ENCODE measurements around the gene MSL3B.

MSL3B gene

GRCh38 chr2:233871432-233871831, 3.2 kb upstream of the MSL3B start:
- TF ChIP-seq CTCF (conservative IDR thresholded peaks at IDR 0.05) = no peak
- H3K27me3 Mint-ChIP-seq = peaks cover 53% of the 10 kb centered on the region

GRCh38 chr2:233866479-233866878, 1.7 kb downstream of the MSL3B start:
- H3K4me1 Mint-ChIP-seq (ENCODE audit: unreplicated experiment) = peaks cover 4% of the 10 kb centered on the region
- no peak overlapping the region for H3K27ac Mint-ChIP-seq
- H3K27me3 Mint-ChIP-seq = peaks cover 15% of the 10 kb centered on the region
- H3K9me3 Mint-ChIP-seq = peaks cover 9% of the 10 kb centered on the region
- peak overlapping the region; percentile 97 for H3K4me3 Mint-ChIP-seq
- DNase-seq (ENCODE audit: extremely low spot score, unreplicated experiment) = no peak
- TF ChIP-seq CTCF (conservative IDR thresholded peaks at IDR 0.05) = no peak
- H3K36me3 Mint-ChIP-seq = peaks cover 33% of the 10 kb centered on the region

More at GRCh38 chr2:233871432-233871831, 3.2 kb upstream of the MSL3B start:
- DNase-seq (ENCODE audit: extremely low spot score, unreplicated experiment) = no peak
- H3K27ac Mint-ChIP-seq = no peak overlapping the region
- H3K4me1 Mint-ChIP-seq (ENCODE audit: unreplicated experiment) = peaks cover 4% of the 10 kb centered on the region
- H3K4me3 Mint-ChIP-seq = no peak overlapping the region
- peaks cover 9% of the 10 kb centered on the region for H3K9me3 Mint-ChIP-seq
- peaks cover 22% of the 10 kb centered on the region for H3K36me3 Mint-ChIP-seq

GRCh38 chr2:233865838-233866237, 2.3 kb downstream of the MSL3B start:
- Mint-ChIP-seq H3K27ac (no peak overlapping the region), H3K36me3 (peaks cover 33% of the 10 kb centered on the region), H3K27me3 (peaks cover 9% of the 10 kb centered on the region), H3K9me3 (peaks cover 9% of the 10 kb centered on the region), H3K4me1 (ENCODE audit: unreplicated experiment) (peaks cover 4% of the 10 kb centered on the region), H3K4me3 (no peak overlapping the region)
- no peak for DNase-seq (ENCODE audit: extremely low spot score, unreplicated experiment)
- TF ChIP-seq CTCF (conservative IDR thresholded peaks at IDR 0.05) = peak; percentile 61

- Mint-ChIP-seq H3K4me3 (no peak overlapping the region), H3K9me3 (no peaks in the 10 kb centered on the region), H3K4me1 (ENCODE audit: unreplicated experiment) (no peaks in the 10 kb centered on the region), H3K27ac (no peak overlapping the region), H3K36me3 (peaks cover 19% of the 10 kb centered on the region), H3K27me3 (no peaks in the 10 kb centered on the region)
- no peak for DNase-seq (ENCODE audit: extremely low spot score, unreplicated experiment)
- TF ChIP-seq CTCF (conservative IDR thresholded peaks at IDR 0.05) = no peak
Measured at GRCh38 chr2:233862261-233862768, 5.9 kb downstream of the MSL3B start.

GRCh38 chr2:233858331-233858730, 9.9 kb downstream of the MSL3B start:
- Mint-ChIP-seq H3K4me3 (no peak overlapping the region), H3K27ac (no peak overlapping the region), H3K4me1 (ENCODE audit: unreplicated experiment) (peaks cover 10% of the 10 kb centered on the region), H3K27me3 (no peaks in the 10 kb centered on the region), H3K36me3 (peaks cover 4% of the 10 kb centered on the region), H3K9me3 (no peaks in the 10 kb centered on the region)
- DNase-seq (ENCODE audit: extremely low spot score, unreplicated experiment) = no peak
- no peak for TF ChIP-seq CTCF (conservative IDR thresholded peaks at IDR 0.05)

Measured in type B pancreatic cell (in vitro differentiated cells).